HG02973 (cell line): ENCODE measurements around the gene GPRIN1.

Source experiments
- ATAC-seq: cut with Tn5 transposase; IDR thresholded peaks from one replicate; pipeline ENCODE4 v1.9.1; 2021; ENCODE audit warnings: moderate library complexity; ENCODE audit not compliant: unreplicated experiment

GPRIN1 gene

GRCh38 chr5:176625512-176625911 lies 15.6 kb upstream of the GPRIN1 start:
- no peak for ATAC-seq

GRCh38 chr5:176624938-176625337 lies 15.0 kb upstream of the GPRIN1 start:
- ATAC-seq = no peak

- no peak for ATAC-seq
Measured at GRCh38 chr5:176624142-176624541, 14.2 kb upstream of the GPRIN1 start.

DNA sequence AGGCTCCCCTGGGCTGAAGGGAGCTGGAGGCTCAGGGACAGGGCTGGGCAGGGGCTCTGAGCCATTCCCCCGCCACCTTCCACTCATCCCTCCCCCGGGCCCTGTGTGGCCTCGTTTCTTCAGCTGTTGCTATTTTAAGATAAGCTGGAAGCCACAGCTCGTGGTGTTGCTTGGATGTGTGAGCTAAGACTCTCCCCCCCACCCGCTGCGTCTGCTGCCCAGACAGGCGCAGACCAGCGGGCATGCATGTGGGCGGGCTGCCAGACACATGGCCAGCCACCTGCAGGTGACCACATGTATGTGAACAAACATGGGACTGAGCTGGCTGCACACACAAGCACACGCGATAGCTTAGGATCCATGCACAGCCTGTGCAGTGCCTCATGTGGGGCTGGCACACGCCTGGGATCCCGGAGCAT lies 11.7 kb upstream of the GPRIN1 start:
- no peak for ATAC-seq

GRCh38 chr5:176620333-176620981 lies 10.5 kb upstream of the GPRIN1 start:
- ATAC-seq = no peak

GRCh38 chr5:176619569-176620332 lies 9.8 kb upstream of the GPRIN1 start:
- no peak for ATAC-seq

- peak; percentile 77 for ATAC-seq
Measured at GRCh38 chr5:176619203-176619568, 9.2 kb upstream of the GPRIN1 start.

GRCh38 chr5:176618783-176619182 lies 8.8 kb upstream of the GPRIN1 start:
- ATAC-seq = no peak

DNA sequence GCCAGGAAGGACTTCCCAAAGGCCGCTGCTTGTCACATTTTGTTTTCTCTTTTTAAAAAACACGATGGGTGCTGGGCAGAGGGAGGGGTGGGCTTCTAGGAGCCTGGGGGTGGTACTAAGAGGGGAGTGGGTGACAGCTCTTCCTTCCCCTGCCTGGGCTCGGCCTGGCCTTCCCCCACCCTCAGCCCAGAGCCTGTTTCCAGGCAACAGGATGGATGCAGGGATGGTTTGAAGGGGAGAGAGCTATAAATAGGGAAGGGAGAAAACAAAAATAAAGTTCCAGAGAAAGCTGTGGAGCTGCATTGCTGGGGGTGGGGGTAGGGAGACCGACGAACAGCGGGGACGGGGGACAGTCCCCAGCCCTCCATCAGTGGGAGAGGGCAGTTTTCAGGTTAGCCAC lies 6.6 kb upstream of the GPRIN1 start:
- no peak for ATAC-seq

DNA sequence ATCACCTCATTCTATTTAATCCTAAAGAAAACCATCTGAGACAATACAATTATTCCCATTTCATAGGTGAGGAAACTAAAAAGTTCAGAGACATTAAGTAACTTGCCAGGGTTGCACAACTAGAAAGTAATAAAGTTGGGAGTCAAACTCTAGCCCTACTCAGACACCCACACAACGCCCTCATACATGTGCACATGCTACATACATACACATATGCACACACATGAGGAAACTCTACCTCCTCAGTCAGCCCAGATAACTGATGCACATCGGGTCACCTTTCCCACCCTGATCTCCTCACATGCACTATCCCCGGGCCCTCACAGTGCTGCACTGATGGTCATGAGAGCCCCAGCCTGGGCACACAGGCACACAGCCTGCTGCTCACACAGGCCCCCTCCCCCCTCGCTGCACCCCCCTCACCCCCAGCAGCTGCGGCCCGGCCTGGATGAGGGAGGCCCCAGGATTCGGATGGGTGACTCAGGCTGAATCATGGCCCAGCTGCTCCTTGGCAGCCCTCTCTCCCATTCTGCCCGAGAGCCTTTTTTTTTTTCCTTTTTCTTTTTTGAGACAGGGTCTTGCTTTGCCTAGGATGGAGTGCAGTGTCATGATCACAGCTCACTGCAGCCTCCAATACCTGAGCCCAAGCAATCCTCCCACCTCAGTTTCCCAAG lies 5.0 kb upstream of the GPRIN1 start:
- ATAC-seq = no peak

DNA sequence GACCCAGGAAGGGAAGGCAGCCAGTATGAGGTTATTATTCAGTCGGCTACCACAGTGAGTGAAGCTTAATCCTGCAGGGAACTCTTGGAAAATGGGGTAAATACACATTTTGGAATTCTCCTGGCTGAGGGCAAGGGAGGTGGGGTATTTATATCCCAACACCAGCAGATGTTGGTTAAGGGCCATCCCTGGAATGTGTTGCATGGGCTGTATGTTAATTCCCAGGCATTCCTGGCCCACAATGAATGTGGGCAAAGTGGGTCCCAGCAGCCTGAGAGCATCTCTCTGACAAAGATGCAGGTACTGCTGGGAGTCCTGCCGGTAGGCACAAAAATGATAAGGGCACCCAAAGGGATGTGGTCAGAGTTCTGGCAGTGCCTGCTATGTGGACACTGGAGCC lies 2.9 kb upstream of the GPRIN1 start:
- ATAC-seq = no peak

GRCh38 chr5:176612008-176612407 lies 2.1 kb upstream of the GPRIN1 start:
- no peak for ATAC-seq

DNA sequence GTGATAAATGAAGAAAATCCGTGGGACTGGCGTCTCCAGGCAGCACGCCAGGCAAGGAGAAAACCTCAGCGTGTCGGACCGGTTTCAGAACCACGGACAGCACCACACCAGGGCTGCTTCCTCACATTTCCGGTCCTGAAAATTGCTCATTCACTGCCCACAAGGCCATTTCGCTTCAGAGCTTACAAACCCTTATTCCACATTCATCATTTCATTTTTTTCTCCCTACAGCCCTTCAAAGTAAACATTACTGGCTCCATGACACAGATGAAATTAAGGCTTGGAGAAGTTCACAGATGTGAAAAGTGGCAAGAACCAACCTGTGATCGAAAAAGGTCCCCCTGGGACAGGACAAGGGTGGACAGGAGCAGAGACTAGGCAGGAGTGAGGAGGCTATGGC lies 1.5 kb upstream of the GPRIN1 start:
- no peak for ATAC-seq

GRCh38 chr5:176610435-176610773 lies 448 bp upstream of the GPRIN1 start:
- no peak for ATAC-seq

DNA sequence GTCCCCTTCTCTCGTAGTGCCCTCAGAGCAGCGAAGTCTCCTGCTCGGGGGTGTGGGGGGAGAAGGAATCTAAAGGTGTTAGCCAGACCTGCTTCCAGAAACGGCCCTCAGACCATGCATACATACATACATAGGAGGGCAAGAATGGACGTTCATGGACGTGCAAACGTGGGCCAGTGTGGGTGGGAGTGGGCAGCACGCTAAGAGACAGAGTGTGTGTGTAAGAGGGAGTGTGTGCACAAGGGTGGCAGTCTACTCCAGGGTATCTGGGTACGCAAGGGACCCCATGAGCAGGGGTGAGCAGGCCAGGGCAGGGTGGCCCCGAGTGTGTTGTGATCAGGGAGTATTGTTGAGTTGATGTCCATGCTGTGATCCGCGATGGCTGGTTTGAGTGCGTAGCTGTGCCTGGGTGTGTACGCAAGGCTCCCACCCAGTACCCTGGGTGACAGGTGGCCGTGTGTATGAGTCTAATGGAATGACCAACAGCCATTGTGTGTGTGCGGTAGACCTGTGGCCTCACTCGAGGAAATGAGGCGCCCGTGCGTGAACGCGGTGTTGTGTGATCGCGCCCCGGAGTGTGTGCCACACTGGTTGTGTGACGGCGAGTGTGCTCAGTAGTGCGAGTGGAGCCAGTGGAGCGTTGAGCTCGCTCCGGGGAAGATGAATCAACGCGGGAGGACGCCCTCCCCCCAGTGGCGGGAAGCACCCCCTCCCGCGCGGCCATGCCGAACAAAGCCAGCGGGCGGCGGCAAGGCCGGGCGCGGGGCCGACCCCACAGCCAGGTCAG lies 826 bp downstream of the GPRIN1 start:
- no peak for ATAC-seq

- ATAC-seq = no peak
Measured at GRCh38 chr5:176608142-176608705, 1.7 kb downstream of the GPRIN1 start.

- ATAC-seq = no peak
Measured at GRCh38 chr5:176606875-176607274, 3.1 kb downstream of the GPRIN1 start.

DNA sequence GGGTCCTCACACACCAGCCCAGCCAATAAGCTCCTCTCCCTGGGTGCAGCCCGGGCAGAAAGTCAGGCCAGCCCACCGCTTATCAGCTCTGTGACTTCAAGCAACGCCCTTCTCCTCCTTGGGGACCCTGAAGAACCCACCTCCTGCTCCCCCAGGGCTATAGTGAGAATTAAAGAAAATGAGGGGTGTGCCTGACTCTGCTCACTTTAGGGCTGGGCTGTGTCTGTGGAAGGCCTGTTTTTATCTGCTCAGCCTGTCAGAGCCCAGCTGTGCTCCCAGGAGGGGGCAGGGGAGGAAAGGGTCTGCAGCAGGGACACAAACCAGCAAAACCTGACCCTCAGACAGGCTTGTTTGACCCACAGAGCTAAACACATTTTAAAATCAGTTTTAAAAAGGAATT lies 3.9 kb downstream of the GPRIN1 start:
- no peak for ATAC-seq

GRCh38 chr5:176603091-176603490 lies 6.9 kb downstream of the GPRIN1 start:
- ATAC-seq = no peak

GRCh38 chr5:176601901-176602482 lies 8.0 kb downstream of the GPRIN1 start:
- ATAC-seq = no peak
